MM.1S (cell line): ENCODE results near the gene PHLDB2.

Experiments
- DNase-seq: peaks from one replicate; pipeline ENCODE4 v3.0.0-alpha.2; 2015
- H2AFZ ChIP-seq: fragments of 300-600 bp; sonication (generic); 2 replicates; pipeline ENCODE4 v1.6.0; 2016; ENCODE audit warnings: antibody characterized with exemption, low read length
- H3F3A ChIP-seq: fragments of 300-600 bp; sonication (generic); 2 replicates; pipeline ENCODE4 v1.6.1; 2016; ENCODE audit warnings: mild to moderate bottlenecking, antibody characterized with exemption, low read length, moderate library complexity, mixed read lengths; ENCODE audit not compliant: insufficient read depth
- H3K27ac ChIP-seq: fragments of 300-600 bp; sonication (generic); 2 replicates; pipeline ENCODE4 v1.5.1; 2016; ENCODE audit warnings: mild to moderate bottlenecking, low read length
- H3K27me3 ChIP-seq: fragments of 300-600 bp; sonication (generic); replicated peaks from 2 replicates; pipeline ENCODE4 v1.6.0; 2016; ENCODE audit warnings: low read length; ENCODE audit not compliant: insufficient read depth
- H3K36me3 ChIP-seq: fragments of 300-600 bp; sonication (generic); replicated peaks from 2 replicates; pipeline ENCODE4 v1.6.1; 2016; ENCODE audit warnings: mild to moderate bottlenecking, low read length, mixed read lengths; ENCODE audit not compliant: insufficient read depth
- H3K4me1 ChIP-seq: fragments of 300-600 bp; sonication (generic); 2 replicates; pipeline ENCODE4 v1.6.1; 2016; ENCODE audit warnings: low read length, mixed read lengths
- H3K4me2 ChIP-seq: fragments of 300-600 bp; sonication (generic); 2 replicates; pipeline ENCODE4 v1.6.0; 2016; ENCODE audit warnings: low read depth, low read length
- H3K4me3 ChIP-seq: fragments of 300-600 bp; sonication (generic); 2 replicates; pipeline ENCODE4 v1.5.1; 2016; ENCODE audit warnings: low read length, mixed read lengths
- H3K79me2 ChIP-seq: fragments of 300-600 bp; sonication (generic); 2 replicates; pipeline ENCODE4 v1.6.1; 2016; ENCODE audit warnings: mixed run types, low read length, mixed read lengths
- H3K9ac ChIP-seq: fragments of 300-600 bp; sonication (generic); 2 replicates; pipeline ENCODE4 v1.6.1; 2016; ENCODE audit warnings: low read length, mixed read lengths
- H3K9me2 ChIP-seq: fragments of 300-600 bp; sonication (generic); replicated peaks from 2 replicates; pipeline ENCODE4 v1.6.1; 2016; ENCODE audit warnings: mild to moderate bottlenecking, low read length, mixed read lengths; ENCODE audit not compliant: insufficient read depth
- H3K9me3 ChIP-seq: fragments of 300-600 bp; sonication (generic); replicated peaks from 2 replicates; pipeline ENCODE4 v1.6.1; 2016; ENCODE audit warnings: mild to moderate bottlenecking, low read length, mixed read lengths; ENCODE audit not compliant: insufficient read depth
- H4K20me1 ChIP-seq: fragments of 300-600 bp; sonication (generic); 2 replicates; pipeline ENCODE4 v1.6.1; 2016; ENCODE audit warnings: mild to moderate bottlenecking, low read length, moderate library complexity, mixed read lengths; ENCODE audit not compliant: insufficient read depth
- CTCF ChIP-seq: fragments of 300-600 bp; sonication (generic); IDR thresholded peaks from 2 replicates; pipeline ENCODE4 v1.5.1; 2016; ENCODE audit warnings: antibody characterized with exemption, low read length, mixed read lengths
- EZH2 ChIP-seq: fragments of 300-600 bp; sonication (generic); optimal IDR thresholded peaks from 2 replicates; pipeline ENCODE3; 2017; ENCODE audit warnings: low read depth, mild to moderate bottlenecking, antibody characterized with exemption, low read length, mixed read lengths
- EZH2phosphoT487 ChIP-seq: fragments of 300-600 bp; sonication (generic); IDR thresholded peaks from 2 replicates; pipeline ENCODE4 v1.6.1; 2018; ENCODE audit warnings: antibody characterized with exemption, low read length

Gene PHLDB2

GRCh38 chr3:111907151-111907550, 48.1 kb downstream of the PHLDB2 start:
- DNase-seq: no peak
- no peak overlapping the region for H3K4me2 ChIP-seq
- no peaks in the 10 kb centered on the region for H3K9me2 ChIP-seq
- H3K27ac ChIP-seq: no peak overlapping the region
- no peaks in the 10 kb centered on the region for H3K9me3 ChIP-seq
- no peak overlapping the region for H3K4me3 ChIP-seq
- H3K27me3 ChIP-seq: no peaks in the 10 kb centered on the region
- no peaks in the 10 kb centered on the region for H3K79me2 ChIP-seq
- TF ChIP-seq CTCF: no peak
- TF ChIP-seq EZH2phosphoT487: no peak
- no peak for TF ChIP-seq EZH2
- H2AFZ ChIP-seq: no peak overlapping the region
- H3K4me1 ChIP-seq: no peaks in the 10 kb centered on the region
- H4K20me1 ChIP-seq: no peaks in the 10 kb centered on the region
- H3K36me3 ChIP-seq: no peaks in the 10 kb centered on the region
- no peak overlapping the region for H3K9ac ChIP-seq
- H3F3A ChIP-seq: no peaks in the 10 kb centered on the region

- Histone ChIP-seq H3K4me3 (no peak overlapping the region), H2AFZ (no peak overlapping the region), H3K36me3 (no peaks in the 10 kb centered on the region), H3K4me2 (no peak overlapping the region), H3K27me3 (no peaks in the 10 kb centered on the region), H3K9me3 (no peaks in the 10 kb centered on the region), H3K4me1 (no peaks in the 10 kb centered on the region), H3K9me2 (no peaks in the 10 kb centered on the region), H3K27ac (no peak overlapping the region), H3K79me2 (no peaks in the 10 kb centered on the region), H3K9ac (no peak overlapping the region), H4K20me1 (no peaks in the 10 kb centered on the region), H3F3A (no peaks in the 10 kb centered on the region)
- no peak for TF ChIP-seq EZH2
- DNase-seq: no peak
These were observed 51.7 kb downstream of the PHLDB2 start for GRCh38 chr3:111910806-111911205.

- H3K4me1 ChIP-seq: no peaks in the 10 kb centered on the region
- H3F3A ChIP-seq: no peaks in the 10 kb centered on the region
- no peaks in the 10 kb centered on the region for H3K9me3 ChIP-seq
- no peaks in the 10 kb centered on the region for H3K36me3 ChIP-seq
- TF ChIP-seq EZH2phosphoT487 (no peak), CTCF (no peak), EZH2 (no peak)
- H3K9ac ChIP-seq: no peak overlapping the region
- no peaks in the 10 kb centered on the region for H3K27me3 ChIP-seq
- no peak overlapping the region for H3K27ac ChIP-seq
- H4K20me1 ChIP-seq: no peaks in the 10 kb centered on the region
- DNase-seq: no peak
- H3K9me2 ChIP-seq: no peaks in the 10 kb centered on the region
- no peak overlapping the region for H3K4me2 ChIP-seq
- no peak overlapping the region for H2AFZ ChIP-seq
- no peaks in the 10 kb centered on the region for H3K79me2 ChIP-seq
- no peak overlapping the region for H3K4me3 ChIP-seq
These were observed 52.4 kb downstream of the PHLDB2 start for GRCh38 chr3:111911446-111911845.

GRCh38 chr3:111913163-111913763, 54.2 kb downstream of the PHLDB2 start:
- H3K27ac ChIP-seq: no peak overlapping the region

More at GRCh38 chr3:111913163-111913763, 54.2 kb downstream of the PHLDB2 start:
- H3K9me2 ChIP-seq: no peaks in the 10 kb centered on the region
- H3K4me2 ChIP-seq: no peak overlapping the region
- no peak overlapping the region for H3K4me3 ChIP-seq
- no peaks in the 10 kb centered on the region for H3K36me3 ChIP-seq
- TF ChIP-seq EZH2 (no peak), CTCF (no peak), EZH2phosphoT487 (no peak)
- no peaks in the 10 kb centered on the region for H3K79me2 ChIP-seq
- no peaks in the 10 kb centered on the region for H3K9me3 ChIP-seq
- H3K27me3 ChIP-seq: no peaks in the 10 kb centered on the region
- no peak for DNase-seq
- no peak overlapping the region for H2AFZ ChIP-seq
- no peak overlapping the region for H3K9ac ChIP-seq
- H3F3A ChIP-seq: no peaks in the 10 kb centered on the region
- H3K4me1 ChIP-seq: no peaks in the 10 kb centered on the region
- H4K20me1 ChIP-seq: no peaks in the 10 kb centered on the region
